ENCODE measurements around the gene PRKCA.
"Not testable (repeated sequence)": the region's sequence is repeated elsewhere in the genome, so short reads cannot be mapped to it uniquely, and the experiment has no call there.

The PRKCA gene

GRCh38 chr17:66337866-66338485 is 35.6 kb downstream of the PRKCA start:
- TF ChIP-seq, protein P1, sequence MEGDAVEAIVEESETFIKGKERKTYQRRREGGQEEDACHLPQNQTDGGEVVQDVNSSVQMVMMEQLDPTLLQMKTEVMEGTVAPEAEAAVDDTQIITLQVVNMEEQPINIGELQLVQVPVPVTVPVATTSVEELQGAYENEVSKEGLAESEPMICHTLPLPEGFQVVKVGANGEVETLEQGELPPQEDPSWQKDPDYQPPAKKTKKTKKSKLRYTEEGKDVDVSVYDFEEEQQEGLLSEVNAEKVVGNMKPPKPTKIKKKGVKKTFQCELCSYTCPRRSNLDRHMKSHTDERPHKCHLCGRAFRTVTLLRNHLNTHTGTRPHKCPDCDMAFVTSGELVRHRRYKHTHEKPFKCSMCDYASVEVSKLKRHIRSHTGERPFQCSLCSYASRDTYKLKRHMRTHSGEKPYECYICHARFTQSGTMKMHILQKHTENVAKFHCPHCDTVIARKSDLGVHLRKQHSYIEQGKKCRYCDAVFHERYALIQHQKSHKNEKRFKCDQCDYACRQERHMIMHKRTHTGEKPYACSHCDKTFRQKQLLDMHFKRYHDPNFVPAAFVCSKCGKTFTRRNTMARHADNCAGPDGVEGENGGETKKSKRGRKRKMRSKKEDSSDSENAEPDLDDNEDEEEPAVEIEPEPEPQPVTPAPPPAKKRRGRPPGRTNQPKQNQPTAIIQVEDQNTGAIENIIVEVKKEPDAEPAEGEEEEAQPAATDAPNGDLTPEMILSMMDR (IDR thresholded peaks at IDR 0.05; ENCODE audit: insufficient read depth, low read depth, low read length, missing control alignments) = no peak
- H3K4me3 ChIP-seq (ENCODE audit: low read length) = no peak overlapping the region
- DNase-seq (ENCODE audit: low read depth) = no peak

GRCh38 chr17:66338937-66339336 is 36.5 kb downstream of the PRKCA start:
- no peak overlapping the region for H3K4me3 ChIP-seq (ENCODE audit: low read length)
- no peak for DNase-seq (ENCODE audit: low read depth)
- TF ChIP-seq, protein P1 (IDR thresholded peaks at IDR 0.05; ENCODE audit: insufficient read depth, low read depth, low read length, missing control alignments) = no peak

DNA sequence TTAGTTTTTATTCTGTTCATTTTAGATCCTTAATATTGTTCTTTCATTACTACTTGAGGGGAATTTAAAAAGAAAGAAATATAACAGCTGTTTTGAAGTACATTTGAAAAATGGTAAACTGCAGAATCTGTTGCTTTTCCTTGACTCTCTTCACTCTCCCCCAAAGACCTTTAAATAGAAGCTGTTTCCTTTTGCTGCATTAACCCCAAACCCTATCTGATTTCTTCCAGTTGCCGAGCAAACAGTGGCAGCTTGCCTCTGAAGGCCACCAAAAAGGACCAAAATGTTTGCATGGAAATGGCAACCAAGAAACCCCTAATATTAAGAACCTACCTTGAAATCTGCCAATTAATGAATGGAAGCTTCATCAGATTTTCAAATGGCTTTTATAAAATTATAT is 37.1 kb downstream of the PRKCA start:
- H3K4me3 ChIP-seq (ENCODE audit: low read length) = no peak overlapping the region
- no peak for DNase-seq (ENCODE audit: low read depth)
- TF ChIP-seq, protein P1 (IDR thresholded peaks at IDR 0.05; ENCODE audit: insufficient read depth, low read depth, low read length, missing control alignments) = no peak

- TF ChIP-seq, protein P1 (IDR thresholded peaks at IDR 0.05; ENCODE audit: insufficient read depth, low read depth, low read length, missing control alignments) = no peak
- DNase-seq (ENCODE audit: low read depth) = no peak
- H3K4me3 ChIP-seq (ENCODE audit: low read length) = no peak overlapping the region
These were observed 38.3 kb downstream of the PRKCA start for GRCh38 chr17:66340720-66341119.

GRCh38 chr17:66341462-66341861 is 39.0 kb downstream of the PRKCA start:
- no peak for DNase-seq (ENCODE audit: low read depth)
- TF ChIP-seq, protein P1 (IDR thresholded peaks at IDR 0.05; ENCODE audit: insufficient read depth, low read depth, low read length, missing control alignments) = no peak

DNA sequence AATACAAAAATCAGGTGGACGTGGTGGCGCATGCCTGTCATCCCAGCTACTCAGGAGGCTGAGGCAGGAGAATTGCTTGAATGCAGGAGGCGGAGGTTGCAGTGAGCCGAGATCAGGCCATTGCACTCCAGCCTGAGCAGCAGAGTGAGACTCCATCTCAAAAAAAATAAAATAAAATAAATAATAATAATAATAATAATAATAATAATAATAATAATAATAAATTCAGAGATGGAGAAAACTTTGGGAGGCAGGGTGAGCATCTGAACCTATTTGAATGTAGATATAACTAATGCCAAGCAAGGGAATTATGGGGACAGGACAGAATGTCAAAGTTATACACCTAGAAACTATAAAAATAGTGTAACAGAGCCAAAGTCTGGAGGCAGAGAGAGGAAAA is 39.9 kb downstream of the PRKCA start:
- not testable (repeated sequence) for H3K4me3 ChIP-seq (ENCODE audit: low read length); DNase-seq (ENCODE audit: low read depth)

More at GRCh38 chr17:66341462-66341861, 39.0 kb downstream of the PRKCA start:
- no peak overlapping the region for H3K4me3 ChIP-seq (ENCODE audit: low read length)

GRCh38 chr17:66343531-66344078 is 41.2 kb downstream of the PRKCA start:
- DNase-seq (ENCODE audit: low read depth) = peak; percentile 30
- TF ChIP-seq, protein P1 (IDR thresholded peaks at IDR 0.05; ENCODE audit: insufficient read depth, low read depth, low read length, missing control alignments) = no peak
- H3K4me3 ChIP-seq (ENCODE audit: low read length) = no peak overlapping the region

All from epithelial cell of esophagus (primary cell).